Endodermal cell (in vitro differentiated cells): Measurements from ENCODE around the gene MBOAT2. TPM values are rescaled to one million over a fixed set of nuclear protein-coding genes. Genes with fewer than 3 reads are reported as not detected.

Source experiments
- DNase-seq: peaks from one replicate; pipeline ENCODE4 v3.0.0-alpha.2; 2017
- H3K27ac ChIP-seq: 2 replicates; pipeline ENCODE4 v1.5.1; 2013; ENCODE audit warnings: mild to moderate bottlenecking, low read depth, low read length, moderate library complexity
- H3K27me3 ChIP-seq: 2 replicates; pipeline ENCODE4 v1.6.1; 2013; ENCODE audit warnings: mild to moderate bottlenecking, low read length, moderate library complexity; ENCODE audit not compliant: insufficient read depth, control insufficient read depth, poor library complexity, severe bottlenecking
- H3K36me3 ChIP-seq: 2 replicates; pipeline ENCODE4 v1.7.0; 2013; ENCODE audit warnings: mild to moderate bottlenecking, low read length, moderate library complexity; ENCODE audit not compliant: control insufficient read depth, insufficient read depth
- H3K4me1 ChIP-seq: one replicate; pipeline ENCODE4 v1.7.0; 2013; ENCODE audit warnings: low read length; ENCODE audit not compliant: control insufficient read depth, insufficient read depth
- H3K4me3 ChIP-seq: 2 replicates; pipeline ENCODE4 v1.5.1; 2013; ENCODE audit warnings: mild to moderate bottlenecking, low read length, moderate library complexity
- H3K9ac ChIP-seq: 2 replicates; pipeline ENCODE4 v1.6.1; 2013; ENCODE audit warnings: mild to moderate bottlenecking, low read length, moderate library complexity; ENCODE audit not compliant: poor library complexity, severe bottlenecking; ENCODE audit errors: extremely low read depth
- H3K9me3 ChIP-seq: 2 replicates; pipeline ENCODE4 v1.6.1; 2013; ENCODE audit warnings: mild to moderate bottlenecking, low read length, moderate library complexity; ENCODE audit not compliant: control insufficient read depth
- H3K27ac Mint-ChIP-seq: 2 replicates; pipeline ENCODE4 v1.8.0; 2020; ENCODE audit warnings: mixed read lengths
- H3K27me3 Mint-ChIP-seq: 2 replicates; pipeline ENCODE4 v1.8.0; 2021; ENCODE audit warnings: mild to moderate bottlenecking, mixed read lengths; ENCODE audit not compliant: insufficient read depth
- H3K36me3 Mint-ChIP-seq: 2 replicates; pipeline ENCODE4 v1.8.0; 2020; ENCODE audit warnings: low read depth, mixed read lengths
- H3K4me1 Mint-ChIP-seq: 2 replicates; pipeline ENCODE4 v1.8.0; 2020; ENCODE audit warnings: mixed read lengths
- H3K4me3 Mint-ChIP-seq: 2 replicates; pipeline ENCODE4 v1.8.0; 2020; ENCODE audit warnings: mild to moderate bottlenecking, moderate library complexity, mixed read lengths
- H3K9me3 Mint-ChIP-seq: 2 replicates; pipeline ENCODE4 v1.8.0; 2020; ENCODE audit warnings: mild to moderate bottlenecking, mixed read lengths
- WGBS, 2 experiments: methylation state at CpG; one replicate each; pipeline versions ENCODE4 v1.1.5 to v1.1.7; 2013; ENCODE audit warnings: missing lambda C conversion rate in 2 of 2, mixed read lengths in 1 of 2; ENCODE audit not compliant: insufficient coverage in 1 of 2, insufficient read length in 1 of 2; 5-methylcytosine and 5-hydroxymethylcytosine counted together
- total RNA-seq, 2 donors: library from RNA; stranded (reverse); fragmentation: NEBNext Ultra II Directional in 1 of 2; extraction: Animal tissue kit (Norgen Biotek cat#: 25700) in 1 of 2; gene quantifications; 2 replicates in 1 of 2; 3 replicates in 1 of 2; pipeline ENCODE4 v1.2.1, GENCODE V29; 2021
- TF ChIP-seq, protein P1 (sequence below): fragments of 200-600 bp; sonication (generic); conservative IDR thresholded peaks from 2 replicates; pipeline ENCODE4 v1.5.0; 2021; ENCODE audit warnings: antibody characterized with exemption, mild to moderate bottlenecking

The MBOAT2 gene
- total RNA-seq, 2 donors from 2014 or later, result 45.3 to 51.0 TPM

DNA sequence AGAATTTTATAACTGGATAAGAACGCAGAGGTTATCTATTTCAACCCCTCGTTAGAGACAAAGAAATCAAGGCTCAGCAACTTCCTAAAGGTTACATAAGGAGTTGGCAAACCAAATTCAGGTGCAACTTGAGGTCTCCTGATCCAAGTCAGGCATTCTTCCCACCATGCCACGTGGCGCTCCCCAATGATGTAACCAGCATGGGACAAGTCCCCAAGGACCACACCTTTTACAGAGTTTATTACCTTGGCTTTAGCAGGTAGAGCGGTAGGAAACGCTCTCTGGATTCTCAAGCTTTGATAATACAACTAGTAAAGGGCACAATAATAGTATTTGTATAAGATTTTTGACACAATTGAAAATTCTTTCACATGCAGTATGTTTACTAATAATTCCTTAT lies 26.7 kb upstream of the MBOAT2 start:
- WGBS, 2 experiments, result 86 to 94% methylated on average over 1 to 6 of the region's 6 CpGs

DNA sequence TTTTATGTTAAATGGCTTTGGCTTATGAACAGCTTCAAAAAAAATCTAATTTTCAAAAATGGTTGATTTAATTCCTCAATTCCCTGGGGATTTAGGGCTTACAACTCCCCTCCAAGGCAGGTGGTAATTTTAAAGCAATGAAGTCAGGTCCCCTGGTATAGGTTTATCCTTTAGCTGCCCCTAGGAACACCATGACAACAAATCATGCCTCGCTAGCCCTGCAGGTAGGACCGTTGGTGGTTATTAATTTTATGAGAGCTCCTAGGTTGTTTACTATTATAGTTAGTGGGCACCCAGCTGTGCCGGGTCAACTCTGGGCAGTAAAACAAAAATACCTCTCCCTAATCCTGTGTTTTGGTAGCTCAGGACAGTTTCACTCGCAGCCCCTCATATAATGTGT lies 26.2 kb upstream of the MBOAT2 start:
- no peaks in the 10 kb centered on the region for H3K9me3 Mint-ChIP-seq
- TF ChIP-seq, protein P1, sequence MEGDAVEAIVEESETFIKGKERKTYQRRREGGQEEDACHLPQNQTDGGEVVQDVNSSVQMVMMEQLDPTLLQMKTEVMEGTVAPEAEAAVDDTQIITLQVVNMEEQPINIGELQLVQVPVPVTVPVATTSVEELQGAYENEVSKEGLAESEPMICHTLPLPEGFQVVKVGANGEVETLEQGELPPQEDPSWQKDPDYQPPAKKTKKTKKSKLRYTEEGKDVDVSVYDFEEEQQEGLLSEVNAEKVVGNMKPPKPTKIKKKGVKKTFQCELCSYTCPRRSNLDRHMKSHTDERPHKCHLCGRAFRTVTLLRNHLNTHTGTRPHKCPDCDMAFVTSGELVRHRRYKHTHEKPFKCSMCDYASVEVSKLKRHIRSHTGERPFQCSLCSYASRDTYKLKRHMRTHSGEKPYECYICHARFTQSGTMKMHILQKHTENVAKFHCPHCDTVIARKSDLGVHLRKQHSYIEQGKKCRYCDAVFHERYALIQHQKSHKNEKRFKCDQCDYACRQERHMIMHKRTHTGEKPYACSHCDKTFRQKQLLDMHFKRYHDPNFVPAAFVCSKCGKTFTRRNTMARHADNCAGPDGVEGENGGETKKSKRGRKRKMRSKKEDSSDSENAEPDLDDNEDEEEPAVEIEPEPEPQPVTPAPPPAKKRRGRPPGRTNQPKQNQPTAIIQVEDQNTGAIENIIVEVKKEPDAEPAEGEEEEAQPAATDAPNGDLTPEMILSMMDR, result no peak
- no peak overlapping the region for H3K27ac Mint-ChIP-seq
- peaks cover 29% of the 10 kb centered on the region for H3K4me1 Mint-ChIP-seq
- no peak overlapping the region for H3K27ac ChIP-seq
- no peak for DNase-seq
- no peaks in the 10 kb centered on the region for H3K36me3 ChIP-seq
- H3K4me3 ChIP-seq, result no peak overlapping the region
- H3K9ac ChIP-seq, result no peak overlapping the region
- H3K9me3 ChIP-seq, result no peaks in the 10 kb centered on the region
- peaks cover 9% of the 10 kb centered on the region for H3K27me3 Mint-ChIP-seq
- H3K4me1 ChIP-seq, result peaks cover 9% of the 10 kb centered on the region
- 85% methylated on average over 4 of the region's 4 CpGs; no CpG with 5 or more reads in 1 of the 2 experiments for WGBS, 2 experiments
- peaks cover 5% of the 10 kb centered on the region for H3K27me3 ChIP-seq
- H3K36me3 Mint-ChIP-seq, result no peaks in the 10 kb centered on the region
- H3K4me3 Mint-ChIP-seq, result no peak overlapping the region

More for the DNA sequence above, 26.7 kb upstream of the MBOAT2 start:
- Histone ChIP-seq H3K4me1 (peaks cover 9% of the 10 kb centered on the region), H3K27me3 (peaks cover 5% of the 10 kb centered on the region), H3K9ac (no peak overlapping the region), H3K4me3 (no peak overlapping the region), H3K36me3 (no peaks in the 10 kb centered on the region), H3K9me3 (no peaks in the 10 kb centered on the region), H3K27ac (no peak overlapping the region)
- TF ChIP-seq, protein P1, result no peak
- H3K36me3 Mint-ChIP-seq, result no peaks in the 10 kb centered on the region
- H3K4me1 Mint-ChIP-seq, result peaks cover 29% of the 10 kb centered on the region
- H3K9me3 Mint-ChIP-seq, result no peaks in the 10 kb centered on the region
- no peak for DNase-seq
- no peak overlapping the region for H3K4me3 Mint-ChIP-seq
- no peak overlapping the region for H3K27ac Mint-ChIP-seq
- peaks cover 9% of the 10 kb centered on the region for H3K27me3 Mint-ChIP-seq

DNA sequence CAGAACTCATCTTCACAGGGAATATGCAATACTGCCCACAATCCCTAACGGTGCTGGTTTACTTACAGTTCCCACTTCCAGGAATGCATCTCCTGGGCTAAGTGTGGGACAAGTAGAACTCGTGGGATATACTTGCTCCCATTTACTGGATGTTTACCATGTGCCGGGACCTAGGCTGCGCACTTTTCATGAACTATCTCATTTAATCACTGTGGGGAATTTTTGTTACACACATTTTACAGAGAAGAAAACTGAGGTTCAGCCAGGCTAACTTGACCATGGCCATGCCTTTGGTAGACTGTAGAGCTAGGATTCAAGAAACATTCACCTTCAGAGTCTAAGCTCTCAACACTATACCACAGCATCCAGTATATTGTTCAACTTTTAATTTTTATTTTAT lies 24.4 kb upstream of the MBOAT2 start:
- TF ChIP-seq, protein P1, result no peak
- peaks cover 5% of the 10 kb centered on the region for H3K27me3 ChIP-seq
- H3K36me3 ChIP-seq, result no peaks in the 10 kb centered on the region
- Mint-ChIP-seq H3K4me1 (peaks cover 18% of the 10 kb centered on the region), H3K36me3 (no peaks in the 10 kb centered on the region), H3K9me3 (no peaks in the 10 kb centered on the region), H3K27ac (no peak overlapping the region), H3K4me3 (no peak overlapping the region), H3K27me3 (peaks cover 9% of the 10 kb centered on the region)
- no peak for DNase-seq
- no peak overlapping the region for H3K27ac ChIP-seq
- no peak overlapping the region for H3K4me3 ChIP-seq
- peaks cover 8% of the 10 kb centered on the region for H3K4me1 ChIP-seq
- no peak overlapping the region for H3K9ac ChIP-seq
- 96 to 100% methylated on average over 4 of the region's 4 CpGs for WGBS, 2 experiments
- H3K9me3 ChIP-seq, result no peaks in the 10 kb centered on the region
